HCT116 (cell line): ENCODE results near the gene AK4. TPM values are rescaled to one million over a fixed set of nuclear protein-coding genes. Genes with fewer than 3 reads are reported as not detected.

Experiments used
- ATAC-seq: fragments of 200-7000 bp; cut with Tn5 transposase; 2 replicates; pipeline ENCODE4 v1.9.1; 2020; ENCODE audit warnings: mild to moderate bottlenecking, moderate library complexity
- BruUV-seq: library from RNA; stranded (reverse); fragments of 400-500 nt; replicated peaks from 2 replicates; lab custom pipeline; 2021; lab: Mats Ljungman, UMichigan
- CTCF ChIA-PET: fragments of 300-600 bp; sonication (Branson Sonifier 250); formaldehyde crosslinking; loops from one replicate; lab custom pipeline; 2021; ENCODE audit warnings: antibody characterized with exemption; lab: Charles Lee
- POLR2A ChIA-PET: fragments of 300-600, 350-600 bp; sonication (Branson Sonifier 250); formaldehyde crosslinking; loops from one replicate; lab custom pipeline; 2021; ENCODE audit warnings: antibody characterized with exemption; lab: Charles Lee
- RAD21 ChIA-PET, 2 experiments: fragments of 300-600 bp; sonication (Branson Sonifier 250); formaldehyde crosslinking; loops; one replicate each; lab custom pipeline; 2023; ENCODE audit warnings: low total read pairs in 2 of 2; ENCODE audit not compliant: uncharacterized antibody in 2 of 2, unreplicated experiment in 2 of 2, low non-redundant PET in 1 of 2; lab: Charles Lee
- DNase-seq: peaks from one replicate; pipeline ENCODE4 v3.0.0-alpha.2; 2010; ENCODE audit warnings: low read depth, low spot score
- H2AFZ ChIP-seq: fragments of 200-600 bp; shearing (Covaris generic), sonication (generic); 2 replicates; pipeline ENCODE4 v1.6.1; 2017; ENCODE audit warnings: low read depth, mixed run types, mixed read lengths, antibody characterized with exemption, low read length; ENCODE audit not compliant: poor library complexity, severe bottlenecking
- H3K27ac ChIP-seq: 2 replicates; pipeline ENCODE4 v1.5.1; 2012; ENCODE audit warnings: low read depth, low read length
- H3K27me3 ChIP-seq: fragments of 200-600 bp; sonication (generic); 2 replicates; pipeline ENCODE4 v1.6.1; 2016; ENCODE audit warnings: mixed run types, low read length, mixed read lengths; ENCODE audit not compliant: insufficient read depth
- H3K36me3 ChIP-seq, 2 experiments: fragments of 200-500 bp in 1 of 2; fragments of 200-600 bp in 1 of 2; sonication (Bioruptor generic) in 1 of 2; sonication (generic) in 1 of 2; 2 replicates each; pipeline versions ENCODE4 v1.5.1 to v1.6.1; 2014 to 2016; ENCODE audit warnings: low read length in 2 of 2, inconsistent platforms in 1 of 2, mixed read lengths in 1 of 2, mixed run types in 1 of 2; ENCODE audit not compliant: insufficient read depth in 2 of 2, control insufficient read depth in 1 of 2
- H3K4me1 ChIP-seq, 2 experiments: fragments of 200-600 bp in 1 of 2; sonication (generic) in 1 of 2; 2 replicates each; pipeline versions ENCODE4 v1.5.1 to v1.6.1; 2012 to 2017; ENCODE audit warnings: low read length in 2 of 2, inconsistent platforms in 1 of 2, mild to moderate bottlenecking in 1 of 2, mixed read lengths in 1 of 2, mixed run types in 1 of 2, moderate library complexity in 1 of 2; ENCODE audit not compliant: insufficient read depth in 2 of 2, control insufficient read depth in 1 of 2
- H3K4me2 ChIP-seq: fragments of 200-600 bp; sonication (generic); 2 replicates; pipeline ENCODE4 v1.6.1; 2017; ENCODE audit warnings: mixed run types, low read length, mixed read lengths
- H3K4me3 ChIP-seq, 2 experiments: fragments of 200-600 bp in 1 of 2; sonication (generic) in 1 of 2; replicated peaks in 1 of 2; 2 replicates each; pipeline ENCODE4 v1.5.1; 2011 to 2016; ENCODE audit warnings: low read length in 2 of 2, control low read depth in 1 of 2, low read depth in 1 of 2, mild to moderate bottlenecking in 1 of 2, mixed read lengths in 1 of 2, mixed run types in 1 of 2
- H3K79me2 ChIP-seq: fragments of 200-600 bp; sonication (generic); 2 replicates; pipeline ENCODE4 v1.6.1; 2017; ENCODE audit warnings: mild to moderate bottlenecking, mixed run types, low read length, moderate library complexity, mixed read lengths; ENCODE audit not compliant: insufficient read depth
- H3K9ac ChIP-seq: fragments of 200-600 bp; sonication (generic); 2 replicates; pipeline ENCODE4 v1.6.1; 2016; ENCODE audit warnings: low read length, mixed read lengths
- H3K9me2 ChIP-seq: fragments of 200-600 bp; sonication (generic), shearing (Covaris generic); 2 replicates; pipeline ENCODE4 v1.6.1; 2017; ENCODE audit warnings: mixed run types, mild to moderate bottlenecking, moderate library complexity; ENCODE audit not compliant: insufficient read depth
- H3K9me3 ChIP-seq, 2 experiments: fragments of 200-500 bp in 1 of 2; fragments of 200-600 bp in 1 of 2; sonication (Bioruptor generic) in 1 of 2; sonication (generic) in 1 of 2; 2 replicates each; pipeline ENCODE4 v1.6.1; 2014 to 2017; ENCODE audit warnings: low read length in 2 of 2, mixed read lengths in 2 of 2, inconsistent platforms in 1 of 2, low read depth in 1 of 2, mild to moderate bottlenecking in 1 of 2, mixed run types in 1 of 2, moderate library complexity in 1 of 2; ENCODE audit not compliant: control insufficient read depth in 1 of 2, insufficient read depth in 1 of 2
- H4K20me1 ChIP-seq: fragments of 200-600 bp; sonication (generic), shearing (Covaris generic); 2 replicates; pipeline ENCODE4 v1.6.1; 2017; ENCODE audit warnings: mixed run types, mild to moderate bottlenecking, moderate library complexity; ENCODE audit not compliant: insufficient read depth
- ATF3 ChIP-seq: IDR thresholded peaks from 2 replicates; pipeline ENCODE4 v1.6.1; 2012
- POLR2AphosphoS5 ChIP-seq: IDR thresholded peaks from 2 replicates; pipeline ENCODE4 v1.6.1; 2011; ENCODE audit warnings: mild to moderate bottlenecking, low read depth, low read length, moderate library complexity
- SP1 ChIP-seq: IDR thresholded peaks from 2 replicates; pipeline ENCODE4 v1.6.1; 2012; ENCODE audit warnings: low read depth
- SRF ChIP-seq: IDR thresholded peaks from 2 replicates; pipeline ENCODE4 v1.6.1; 2012; ENCODE audit warnings: low read depth
- YY1 ChIP-seq: IDR thresholded peaks from 2 replicates; pipeline ENCODE4 v1.6.1; 2011; ENCODE audit warnings: low read length, low read depth, moderate library complexity, mild to moderate bottlenecking; ENCODE audit not compliant: insufficient replicate concordance; ENCODE audit errors: extremely low read depth
- ZFX ChIP-seq: fragments of 450-650 bp; IDR thresholded peaks from 2 replicates; pipeline ENCODE4 v1.6.1; 2017
- ZNF274 ChIP-seq: fragments of 200-500 bp; sonication (Bioruptor generic); IDR thresholded peaks from 2 replicates; pipeline ENCODE4 v1.6.1; 2014; ENCODE audit warnings: mild to moderate bottlenecking, low read depth, low read length, inconsistent platforms
- intact Hi-C: fragments of 100-400 bp; cut with micrococcal nuclease; formaldehyde crosslinking; loops from 2 replicates; pipeline ENCODE4 v1.10.0; 2022
- total RNA-seq: library from RNA; stranded (reverse); gene quantifications from one replicate; pipeline ENCODE4 v1.2.1, GENCODE V29; 2021; ENCODE audit not compliant: unreplicated experiment
- TF ChIP-seq, protein P1 (sequence below): IDR thresholded peaks from 2 replicates; pipeline ENCODE4 v1.6.1; 2012

AK4 gene
- total RNA-seq, 1 experiment from 2014 or later, result 51.5 TPM

DNA sequence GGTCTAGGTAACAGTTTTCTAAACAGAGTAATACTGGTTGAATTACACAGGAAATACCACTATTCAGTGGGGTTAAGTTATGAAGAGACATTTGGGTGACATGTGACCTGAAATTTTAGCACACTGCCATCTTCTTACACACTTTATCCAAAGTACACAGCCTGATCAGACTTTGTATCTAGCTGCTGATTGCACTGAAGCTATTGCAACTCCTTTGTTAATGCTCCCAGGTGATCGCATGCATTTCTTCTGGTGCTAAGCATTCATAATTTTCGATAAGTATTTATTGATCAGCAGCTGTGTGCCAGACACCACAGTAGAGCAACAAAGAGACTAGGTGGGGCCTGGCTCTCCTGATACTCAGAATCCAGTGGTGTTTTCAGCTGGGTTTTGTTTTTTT lies 52.4 kb downstream of the AK4 start:
- 0 out of 2 replicates have a peak, but pooled peaks cover 7% of the 10 kb centered on the region for H3K79me2 ChIP-seq
- TF ChIP-seq ATF3, result no peak
- TF ChIP-seq ZFX, result no peak
- no peaks in the 10 kb centered on the region for H3K4me1 ChIP-seq
- RAD21 ChIA-PET, result no interaction called here
- H2AFZ ChIP-seq, result no peak overlapping the region
- no peaks in the 10 kb centered on the region; a peak in 1 of 4 replicates for H3K36me3 ChIP-seq
- ATAC-seq, result no peak
- no peaks in the 10 kb centered on the region for H3K9me3 ChIP-seq
- H3K9ac ChIP-seq, result no peak overlapping the region
- no TSS peak for BruUV-seq
- POLR2A ChIA-PET, result no interaction called here
- H3K4me3 ChIP-seq, result no peak overlapping the region
- CTCF ChIA-PET, result no interaction called here
- no peaks in the 10 kb centered on the region for H4K20me1 ChIP-seq
- no peak overlapping the region for H3K27ac ChIP-seq
- intact Hi-C loops, result no loop called here
- H3K4me2 ChIP-seq, result no peak overlapping the region
- no peaks in the 10 kb centered on the region for H3K9me2 ChIP-seq
- H3K27me3 ChIP-seq, result no peaks in the 10 kb centered on the region
- DNase-seq, result no peak

DNA sequence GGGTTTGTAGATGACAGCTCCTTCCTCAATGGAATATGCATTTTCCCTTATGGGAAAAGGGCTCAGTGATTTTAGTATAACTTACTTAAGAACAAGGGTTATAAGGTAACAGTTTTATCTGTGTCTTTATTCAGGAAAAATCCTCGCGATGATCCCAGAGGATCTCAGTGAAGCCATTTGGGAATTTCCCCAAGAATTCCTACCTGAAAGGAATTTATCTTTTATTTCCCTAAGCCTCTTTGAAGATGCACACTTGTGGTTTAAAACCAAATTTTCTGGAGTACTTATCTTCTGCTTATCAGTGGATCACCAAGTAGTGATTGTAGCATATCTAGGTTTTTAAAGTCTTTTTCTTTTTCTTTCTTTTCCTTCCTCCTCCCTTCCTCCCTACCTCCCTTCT lies 58.8 kb downstream of the AK4 start:
- Histone ChIP-seq H3K36me3 (no peaks in the 10 kb centered on the region), H3K9me3 (no peaks in the 10 kb centered on the region), H3K9ac (no peak overlapping the region), H3K4me2 (no peak overlapping the region), H3K27me3 (no peaks in the 10 kb centered on the region), H2AFZ (no peak overlapping the region), H3K4me1 (no peaks in the 10 kb centered on the region), H4K20me1 (no peaks in the 10 kb centered on the region), H3K27ac (no peak overlapping the region), H3K79me2 (peaks cover 4% of the 10 kb centered on the region), H3K4me3 (no peak overlapping the region), H3K9me2 (no peaks in the 10 kb centered on the region)
- RAD21 ChIA-PET, result no interaction called here
- POLR2A ChIA-PET, result no interaction called here
- intact Hi-C loops, result no loop called here
- no peak for DNase-seq
- ATAC-seq, result no peak
- no TSS peak for BruUV-seq
- TF ChIP-seq YY1 (no peak), POLR2AphosphoS5 (no peak), ZFX (no peak), SP1 (no peak), ZNF274 (no peak), SRF (no peak)
- TF ChIP-seq, protein P1, sequence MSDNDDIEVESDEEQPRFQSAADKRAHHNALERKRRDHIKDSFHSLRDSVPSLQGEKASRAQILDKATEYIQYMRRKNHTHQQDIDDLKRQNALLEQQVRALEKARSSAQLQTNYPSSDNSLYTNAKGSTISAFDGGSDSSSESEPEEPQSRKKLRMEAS, result no peak
- CTCF ChIA-PET, result no interaction called here
